Smooth muscle cell (in vitro differentiated cells): ENCODE data around the gene ZNF414. TPM values are rescaled to one million over a fixed set of nuclear protein-coding genes. Genes with fewer than 3 reads are reported as not detected.

Source experiments
- DNase-seq: peaks from one replicate; lab custom pipeline; 2025; ENCODE audit not compliant: unreplicated experiment; lab: John Stamatoyannopoulos, UW
- H2AFZ ChIP-seq: fragments of 200-600 bp; sonication (generic); 2 replicates; pipeline ENCODE4 v1.6.0; 2016; ENCODE audit warnings: antibody characterized with exemption, low read depth, mild to moderate bottlenecking
- H3F3A ChIP-seq: fragments of 200-600 bp; sonication (generic); 2 replicates; pipeline ENCODE4 v1.6.0; 2017; ENCODE audit warnings: antibody characterized with exemption, low read depth
- H3K27ac ChIP-seq: fragments of 200-600 bp; sonication (generic); 2 replicates; pipeline ENCODE4 v1.5.1; 2016; ENCODE audit warnings: low read depth, mild to moderate bottlenecking
- H3K27me3 ChIP-seq: fragments of 200-600 bp; sonication (generic); 2 replicates; pipeline ENCODE4 v1.6.1; 2016; ENCODE audit warnings: low read depth, mild to moderate bottlenecking
- H3K36me3 ChIP-seq: fragments of 200-600 bp; sonication (generic); 2 replicates; pipeline ENCODE4 v1.5.1; 2016; ENCODE audit warnings: low read depth
- H3K4me1 ChIP-seq: fragments of 200-600 bp; sonication (generic); 2 replicates; pipeline ENCODE4 v1.5.1; 2016; ENCODE audit warnings: low read depth
- H3K4me2 ChIP-seq: fragments of 200-600 bp; sonication (generic); 2 replicates; pipeline ENCODE4 v1.6.0; 2016; ENCODE audit warnings: mild to moderate bottlenecking
- H3K4me3 ChIP-seq: fragments of 200-600 bp; sonication (generic); 2 replicates; pipeline ENCODE4 v1.5.1; 2016; ENCODE audit warnings: mild to moderate bottlenecking
- H3K79me2 ChIP-seq: fragments of 200-600 bp; sonication (generic); 2 replicates; pipeline ENCODE4 v1.6.0; 2016; ENCODE audit warnings: low read depth, mild to moderate bottlenecking
- H3K9ac ChIP-seq: fragments of 200-600 bp; sonication (generic); 2 replicates; pipeline ENCODE4 v1.6.0; 2016; ENCODE audit warnings: low read depth
- H3K9me3 ChIP-seq: fragments of 200-600 bp; sonication (generic); replicated peaks from 2 replicates; pipeline ENCODE4 v1.5.1; 2016; ENCODE audit warnings: low read depth
- H4K20me1 ChIP-seq: fragments of 200-600 bp; sonication (generic); 2 replicates; pipeline ENCODE4 v1.6.0; 2016; ENCODE audit warnings: low read depth
- CTCF ChIP-seq: fragments of 200-600 bp; sonication (generic); IDR thresholded peaks from 2 replicates; pipeline ENCODE4 v1.5.1; 2017; ENCODE audit warnings: borderline replicate concordance, mild to moderate bottlenecking, antibody characterized with exemption; ENCODE audit not compliant: insufficient read depth, poor library complexity, severe bottlenecking
- WGBS: methylation state at CpG from one replicate; pipeline ENCODE4 v1.1.7; 2016; ENCODE audit warnings: low lambda C conversion rate; 5-methylcytosine and 5-hydroxymethylcytosine counted together
- polyA plus RNA-seq: library from polyadenylated mRNA; unstranded; fragments of >200 nt; fragmentation: Nextera tagmentation; extraction: Ambion mirVana; gene quantifications from 2 replicates; pipeline ENCODE4 v1.2.1, GENCODE V29; 2016
- total RNA-seq: library from RNA; depleted of rRNA; stranded (reverse); fragments of >200 nt; gene quantifications from 2 replicates; pipeline ENCODE4 v1.2.3, GENCODE V29; 2014

ZNF414 gene
- total and polyA plus RNA-seq, 2 experiments from 2014 or later: 10.2 to 33.0 TPM

DNA sequence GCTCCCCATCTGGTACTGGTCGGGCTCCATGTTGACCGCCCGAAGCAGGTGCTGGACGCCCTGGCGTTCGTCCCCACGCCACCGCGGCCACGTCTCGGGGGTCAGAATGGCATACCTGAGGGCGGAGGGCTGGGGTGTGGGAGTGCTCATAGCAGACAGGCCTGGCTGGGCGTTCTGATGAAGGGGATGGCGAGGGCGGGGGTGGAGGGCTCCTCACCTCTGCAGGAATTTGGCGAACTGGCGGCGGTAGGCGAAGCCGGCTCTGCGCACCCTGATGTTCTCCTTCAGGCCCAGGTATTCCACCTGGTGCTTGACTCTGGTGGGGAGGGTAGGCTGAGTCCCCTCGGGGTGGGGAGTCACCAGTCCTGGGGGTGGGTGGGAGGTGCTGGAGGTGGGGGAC lies 22.3 kb upstream of the ZNF414 start:
- 90% methylated on average over 22 of the region's 22 CpGs for WGBS
- H3K4me3 ChIP-seq: no peak overlapping the region
- H2AFZ ChIP-seq: no peak overlapping the region
- H3K36me3 ChIP-seq: no peaks in the 10 kb centered on the region
- H3K27me3 ChIP-seq: no peaks in the 10 kb centered on the region
- TF ChIP-seq CTCF: no peak
- H3K4me1 ChIP-seq: no peaks in the 10 kb centered on the region
- no peaks in the 10 kb centered on the region for H4K20me1 ChIP-seq
- DNase-seq: no peak
- no peak overlapping the region for H3K9ac ChIP-seq
- H3K79me2 ChIP-seq: no peaks in the 10 kb centered on the region
- H3K9me3 ChIP-seq: no peaks in the 10 kb centered on the region
- no peak overlapping the region for H3K27ac ChIP-seq
- no peaks in the 10 kb centered on the region for H3F3A ChIP-seq
- no peak overlapping the region for H3K4me2 ChIP-seq

- peaks cover 3% of the 10 kb centered on the region for H3K79me2 ChIP-seq
- H3K4me3 ChIP-seq: no peak overlapping the region
- H3F3A ChIP-seq: no peaks in the 10 kb centered on the region
- TF ChIP-seq CTCF: no peak
- 98% methylated on average over 2 of the region's 2 CpGs for WGBS
- H3K4me1 ChIP-seq: no peaks in the 10 kb centered on the region
- H3K27ac ChIP-seq: no peak overlapping the region
- H3K4me2 ChIP-seq: no peak overlapping the region
- H3K9me3 ChIP-seq: no peaks in the 10 kb centered on the region
- no peaks in the 10 kb centered on the region for H3K27me3 ChIP-seq
- H3K9ac ChIP-seq: no peak overlapping the region
- H2AFZ ChIP-seq: no peak overlapping the region
- no peaks in the 10 kb centered on the region for H3K36me3 ChIP-seq
- DNase-seq: no peak
- H4K20me1 ChIP-seq: peaks cover 14% of the 10 kb centered on the region
Measured at GRCh38 chr19:8532225-8532624, 18.3 kb upstream of the ZNF414 start.

GRCh38 chr19:8531470-8531869 lies 17.5 kb upstream of the ZNF414 start:
- no peak for DNase-seq
- Histone ChIP-seq H3K36me3 (no peaks in the 10 kb centered on the region), H4K20me1 (peaks cover 14% of the 10 kb centered on the region), H3K27ac (no peak overlapping the region), H3K27me3 (no peaks in the 10 kb centered on the region), H3F3A (no peaks in the 10 kb centered on the region), H2AFZ (no peak overlapping the region), H3K4me1 (no peaks in the 10 kb centered on the region), H3K4me2 (no peak overlapping the region), H3K79me2 (peaks cover 7% of the 10 kb centered on the region), H3K9ac (no peak overlapping the region), H3K9me3 (no peaks in the 10 kb centered on the region), H3K4me3 (no peak overlapping the region)
- TF ChIP-seq CTCF: no peak
- WGBS: 94% methylated on average over 7 of the region's 7 CpGs

DNA sequence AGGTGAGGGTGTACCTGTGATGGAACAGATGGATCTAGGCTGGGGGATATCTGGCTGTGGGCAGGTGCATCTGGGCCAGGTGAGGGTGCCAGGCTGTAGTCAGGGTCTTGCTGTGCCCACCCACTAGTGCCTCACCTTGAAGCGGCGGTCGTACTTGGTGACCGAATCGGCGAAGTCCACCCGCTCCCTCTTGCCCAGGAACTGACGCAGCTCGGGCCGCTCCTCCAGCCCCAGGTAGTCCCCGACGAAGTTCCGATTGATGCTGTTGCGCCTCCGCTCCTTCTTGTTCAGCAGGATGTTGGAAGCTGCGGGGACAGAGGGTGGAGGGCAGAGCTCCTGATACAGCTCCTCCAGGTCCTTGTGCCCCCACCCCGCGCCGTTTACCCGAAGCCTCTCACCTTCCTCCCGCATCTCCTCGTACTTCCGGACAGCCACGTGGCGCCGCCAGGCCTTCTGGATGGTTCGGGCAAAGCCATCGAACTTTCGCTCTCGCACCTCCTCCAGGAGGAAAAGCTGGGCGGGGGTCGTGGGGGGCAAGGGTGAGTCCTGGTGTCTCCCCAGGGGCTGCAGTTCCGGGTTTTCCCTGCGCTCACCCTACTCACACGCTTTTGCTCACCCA lies 16.2 kb upstream of the ZNF414 start:
- DNase-seq: no peak
- Histone ChIP-seq H3K27ac (no peak overlapping the region), H2AFZ (no peak overlapping the region), H3K4me1 (no peaks in the 10 kb centered on the region), H3K4me3 (no peak overlapping the region), H3K79me2 (peaks cover 7% of the 10 kb centered on the region), H3K9me3 (no peaks in the 10 kb centered on the region), H3K36me3 (no peaks in the 10 kb centered on the region), H3F3A (no peaks in the 10 kb centered on the region), H3K9ac (no peak overlapping the region), H3K27me3 (no peaks in the 10 kb centered on the region), H4K20me1 (peaks cover 14% of the 10 kb centered on the region), H3K4me2 (no peak overlapping the region)
- 93% methylated on average over 35 of the region's 35 CpGs for WGBS
- no peak for TF ChIP-seq CTCF
